AG04449 (cell line): ENCODE results near the gene ZNF282.

Source experiments
- CTCF ChIA-PET: fragments of 350-600 bp; formaldehyde crosslinking; extraction: SDS; loops from one replicate; lab custom pipeline; 2021; ENCODE audit warnings: antibody characterized with exemption; lab: Yijun Ruan, JAX
- POLR2A ChIA-PET: fragments of 400-600, 350-600 bp; formaldehyde crosslinking; extraction: SDS; loops from one replicate; lab custom pipeline; 2020; ENCODE audit warnings: antibody characterized with exemption, inconsistent platforms; lab: Yijun Ruan, JAX
- DNase-seq: peaks from one replicate; pipeline ENCODE4 v3.0.0-alpha.2; 2010; ENCODE audit warnings: low read depth, low spot score
- H3K4me3 ChIP-seq: 2 replicates; pipeline ENCODE4 v1.5.1; 2011; ENCODE audit warnings: low read depth, mild to moderate bottlenecking, control low read depth, low read length
- CTCF ChIP-seq: IDR thresholded peaks from one replicate; pipeline ENCODE4 v1.5.1; 2011; ENCODE audit warnings: mild to moderate bottlenecking, moderate library complexity, low read length, control low read depth, inconsistent platforms; ENCODE audit not compliant: insufficient read depth; ENCODE audit errors: missing control alignments

The ZNF282 gene

GRCh38 chr7:149188213-149188612 lies 7.1 kb upstream of the ZNF282 start:
- no peak for DNase-seq
- no peak overlapping the region for H3K4me3 ChIP-seq
- no peak for TF ChIP-seq CTCF
- CTCF ChIA-PET: interaction anchor here (1.3 kb wide), 1 partner anchor 52 kb away, joined by 3 read pairs; the partner anchor contains the start of gene ZNF212
- POLR2A ChIA-PET: interaction anchor here (0.6 kb wide), 1 partner anchor 45 kb away, joined by 4 read pairs; no protein-coding TSS in a partner anchor

GRCh38 chr7:149188637-149189259 lies 6.6 kb upstream of the ZNF282 start:
- POLR2A ChIA-PET: interaction anchor here (0.6 to 0.7 kb wide), 2 partner anchors 39 to 45 kb away, joined by 3 to 4 read pairs; no protein-coding TSS in a partner anchor

GRCh38 chr7:149191851-149192250 lies 3.5 kb upstream of the ZNF282 start:
- DNase-seq: no peak
- H3K4me3 ChIP-seq: no peak overlapping the region
- TF ChIP-seq CTCF: no peak
- CTCF ChIA-PET: interaction anchor here (1.5 to 1.8 kb wide), 2 partner anchors 18 to 45 kb away, joined by 4 to 6 read pairs; partner anchors contain the start of gene ZNF398
- POLR2A ChIA-PET: no interaction called here

More at GRCh38 chr7:149188637-149189259, 6.6 kb upstream of the ZNF282 start:
- no peak overlapping the region for H3K4me3 ChIP-seq
- CTCF ChIA-PET: interaction anchor here (1.3 kb wide), 1 partner anchor 51 kb away, joined by 3 read pairs; the partner anchor contains the start of gene ZNF212
- no peak for TF ChIP-seq CTCF
- no peak for DNase-seq

- peak overlapping the region; percentile 85 for H3K4me3 ChIP-seq
- no peak for TF ChIP-seq CTCF
- POLR2A ChIA-PET: interaction anchor here (0.8 to 1.9 kb wide), 6 partner anchors 21 to 496 kb away, joined by 3 to 8 read pairs (median 5); partner anchors contain the start of genes CUL1, ZNF398 and ZNF783
- CTCF ChIA-PET: interaction anchor here (0.8 to 2.5 kb wide), 20 partner anchors 9 to 188 kb away, joined by 3 to 20 read pairs (median 6); partner anchors contain the start of genes ZNF398, ZNF425 and ZNF783
- no peak for DNase-seq
Observed at GRCh38 chr7:149194799-149195179, 557 bp upstream of the ZNF282 start.

GRCh38 chr7:149196151-149196704 lies 882 bp downstream of the ZNF282 start:
- TF ChIP-seq CTCF: no peak
- no peak for DNase-seq
- peak overlapping the region; percentile 85 for H3K4me3 ChIP-seq
- ChIA-PET CTCF (interaction anchor here (1.2 to 2.5 kb wide), 12 partner anchors 9 to 89 kb away, joined by 4 to 20 read pairs (median 6); partner anchors contain the start of genes ZNF398 and ZNF783), POLR2A (interaction anchor here (0.5 to 1.9 kb wide), 4 partner anchors 37 to 224 kb away, joined by 3 to 8 read pairs (median 6); partner anchors contain the start of genes ZNF398 and ZNF783)

GRCh38 chr7:149196705-149197171 lies 1.4 kb downstream of the ZNF282 start:
- no peak for DNase-seq
- ChIA-PET POLR2A (interaction anchor here (1.9 kb wide), 1 partner anchor 65 kb away, joined by 7 read pairs; the partner anchor contains the start of gene ZNF783), CTCF (interaction anchor here (1.0 to 2.5 kb wide), 7 partner anchors 8 to 46 kb away, joined by 3 to 20 read pairs (median 6); no protein-coding TSS in a partner anchor)
- H3K4me3 ChIP-seq: peak overlapping the region; percentile 85
- no peak for TF ChIP-seq CTCF
